IMR-90 (cell line): ENCODE results near the gene FRYL. TPM values are rescaled to one million over a fixed set of nuclear protein-coding genes. Genes with fewer than 3 reads are reported as not detected.

Experiments
- ATAC-seq: fragments of 200-7000 bp; cut with Tn5 transposase; 2 replicates; pipeline ENCODE4 v1.9.1; 2020; ENCODE audit warnings: low read depth, mild to moderate bottlenecking, moderate library complexity
- BruUV-seq: library from RNA; stranded (reverse); fragments of 400-500 nt; replicated peaks from 2 replicates; lab custom pipeline; 2021; lab: Mats Ljungman, UMichigan
- CTCF ChIA-PET: fragments of 300-600 bp; formaldehyde crosslinking; extraction: SDS; loops from one replicate; lab custom pipeline; 2021; ENCODE audit warnings: antibody characterized with exemption; lab: Yijun Ruan, JAX
- POLR2A ChIA-PET: fragments of 300-600 bp; sonication (Branson Sonifier 250); formaldehyde crosslinking; loops from one replicate; lab custom pipeline; 2022; ENCODE audit warnings: antibody characterized with exemption; ENCODE audit not compliant: unreplicated experiment; lab: Charles Lee
- DNase-seq: peaks from one replicate; pipeline ENCODE4 v3.0.0; 2013
- H2AFZ ChIP-seq: replicated peaks from 2 replicates; pipeline ENCODE3; 2013; ENCODE audit warnings: low read length, mild to moderate bottlenecking; ENCODE audit not compliant: poor library complexity
- H2AK5ac ChIP-seq: 2 replicates; pipeline ENCODE4 v1.6.1; 2013; ENCODE audit warnings: low read depth, low read length, inconsistent platforms
- H2AK9ac ChIP-seq: replicated peaks from 2 replicates; pipeline ENCODE3; 2013; ENCODE audit warnings: mild to moderate bottlenecking, low read depth, low read length, moderate library complexity; ENCODE audit not compliant: poor library complexity
- H2BK120ac ChIP-seq: 2 replicates; pipeline ENCODE4 v1.6.1; 2013; ENCODE audit warnings: low read depth, low read length, inconsistent platforms
- H2BK15ac ChIP-seq: 3 replicates; pipeline ENCODE4 v1.6.1; 2013; ENCODE audit warnings: low read depth, low read length, inconsistent platforms
- H2BK20ac ChIP-seq: 2 replicates; pipeline ENCODE4 v1.6.1; 2013; ENCODE audit warnings: low read depth, mild to moderate bottlenecking, inconsistent platforms, low read length, moderate library complexity
- H2BK5ac ChIP-seq: 2 replicates; pipeline ENCODE4 v1.6.1; 2013; ENCODE audit warnings: mild to moderate bottlenecking, low read depth, low read length, inconsistent platforms; ENCODE audit not compliant: poor library complexity, severe bottlenecking
- H3K14ac ChIP-seq: replicated peaks from 2 replicates; pipeline ENCODE4 v1.6.1; 2013; ENCODE audit warnings: low read depth, low read length, inconsistent platforms
- H3K18ac ChIP-seq: 2 replicates; pipeline ENCODE4 v1.6.1; 2013; ENCODE audit warnings: low read depth, low read length, control low read depth
- H3K23ac ChIP-seq: 2 replicates; pipeline ENCODE4 v1.6.1; 2013; ENCODE audit warnings: low read depth, low read length, inconsistent platforms
- H3K27ac ChIP-seq: 2 replicates; pipeline ENCODE4 v1.5.1; 2013; ENCODE audit warnings: mild to moderate bottlenecking, control low read depth, low read length; ENCODE audit not compliant: insufficient read depth
- H3K27me3 ChIP-seq: 2 replicates; pipeline ENCODE4 v1.6.1; 2013; ENCODE audit warnings: low read length; ENCODE audit not compliant: control insufficient read depth, insufficient read depth
- H3K36me3 ChIP-seq: 2 replicates; pipeline ENCODE4 v1.6.1; 2013; ENCODE audit warnings: low read length, mixed read lengths; ENCODE audit not compliant: control insufficient read depth, insufficient read depth
- H3K4ac ChIP-seq: 2 replicates; pipeline ENCODE4 v1.6.1; 2013; ENCODE audit warnings: low read depth, low read length, inconsistent platforms
- H3K4me1 ChIP-seq: 2 replicates; pipeline ENCODE4 v1.6.1; 2013; ENCODE audit warnings: low read length, mixed read lengths; ENCODE audit not compliant: control insufficient read depth, insufficient read depth
- H3K4me2 ChIP-seq: 2 replicates; pipeline ENCODE4 v1.6.1; 2013; ENCODE audit warnings: low read depth, mild to moderate bottlenecking, control low read depth, low read length, moderate library complexity
- H3K4me3 ChIP-seq: 2 replicates; pipeline ENCODE4 v1.5.1; 2013; ENCODE audit warnings: low read depth, mild to moderate bottlenecking, control low read depth, low read length, moderate library complexity; ENCODE audit not compliant: insufficient read depth
- H3K56ac ChIP-seq: 2 replicates; pipeline ENCODE4 v1.6.1; 2013; ENCODE audit warnings: low read length, inconsistent platforms; ENCODE audit not compliant: insufficient read depth; ENCODE audit errors: extremely low read depth
- H3K79me1 ChIP-seq, 2 experiments: 2 replicates each; pipeline ENCODE4 v1.6.1; 2013; ENCODE audit warnings: low read length in 2 of 2, inconsistent platforms in 1 of 2, low read depth in 1 of 2
- H3K9ac ChIP-seq: 2 replicates; pipeline ENCODE4 v1.6.1; 2013; ENCODE audit warnings: low read depth, low read length, control low read depth
- H3K9me1 ChIP-seq: 2 replicates; pipeline ENCODE4 v1.6.1; 2013; ENCODE audit warnings: low read length, inconsistent platforms; ENCODE audit not compliant: insufficient read depth
- H3K9me3 ChIP-seq: 2 replicates; pipeline ENCODE4 v1.6.1; 2013; ENCODE audit warnings: low read length; ENCODE audit not compliant: control insufficient read depth, insufficient read depth
- H4K20me1 ChIP-seq: 2 replicates; pipeline ENCODE4 v1.6.1; 2013; ENCODE audit warnings: low read length, inconsistent platforms; ENCODE audit not compliant: insufficient read depth
- H4K5ac ChIP-seq: 2 replicates; pipeline ENCODE4 v1.6.1; 2013; ENCODE audit warnings: mild to moderate bottlenecking, low read depth, low read length, control low read depth
- H4K8ac ChIP-seq, 2 experiments: 2 replicates each; pipeline ENCODE4 v1.6.1; 2013; ENCODE audit warnings: low read depth in 2 of 2, low read length in 2 of 2, control low read depth in 1 of 2, inconsistent platforms in 1 of 2
- H4K91ac ChIP-seq: 2 replicates; pipeline ENCODE4 v1.6.1; 2013; ENCODE audit warnings: low read depth, low read length, inconsistent platforms; ENCODE audit not compliant: insufficient read depth
- BHLHE40 ChIP-seq: fragments of 150-350 bp; IDR thresholded peaks from 2 replicates; pipeline ENCODE4 v1.6.1; 2016; ENCODE audit warnings: mild to moderate bottlenecking, low read depth, low read length
- CEBPB ChIP-seq: IDR thresholded peaks from 2 replicates; pipeline ENCODE4 v1.6.1; 2012; ENCODE audit warnings: low read depth, low read length, improper control_type of control experiment
- CHD1 ChIP-seq: IDR thresholded peaks from 2 replicates; pipeline ENCODE4 v1.6.1; 2012; ENCODE audit warnings: low read depth, low read length, improper control_type of control experiment
- CTCF ChIP-seq: conservative IDR thresholded peaks from 2 replicates; pipeline ENCODE4 v1.5.1; 2012; ENCODE audit warnings: mild to moderate bottlenecking, low read depth, low read length, improper control_type of control experiment
- ELK1 ChIP-seq: fragments of 150-350 bp; IDR thresholded peaks from 2 replicates; pipeline ENCODE4 v1.6.1; 2016; ENCODE audit warnings: low read depth, mild to moderate bottlenecking, low read length, moderate library complexity, borderline replicate concordance
- FOS ChIP-seq: fragments of 150-350 bp; IDR thresholded peaks from 2 replicates; pipeline ENCODE4 v1.6.1; 2016; ENCODE audit warnings: low read depth, low read length
- MAFK ChIP-seq: IDR thresholded peaks from 2 replicates; pipeline ENCODE4 v1.6.1; 2012; ENCODE audit warnings: low read depth, low read length, improper control_type of control experiment
- MAZ ChIP-seq: IDR thresholded peaks from 2 replicates; pipeline ENCODE4 v1.6.1; 2012; ENCODE audit warnings: low read depth, mild to moderate bottlenecking, low read length, improper control_type of control experiment, moderate library complexity, borderline replicate concordance
- MXI1 ChIP-seq: IDR thresholded peaks from 2 replicates; pipeline ENCODE4 v1.6.1; 2012; ENCODE audit warnings: low read depth, mild to moderate bottlenecking, low read length, moderate library complexity, borderline replicate concordance
- NFE2L2 ChIP-seq: fragments of 150-350 bp; IDR thresholded peaks from 2 replicates; pipeline ENCODE4 v1.6.1; 2016; ENCODE audit warnings: low read depth, mild to moderate bottlenecking, low read length
- POLR2A ChIP-seq: IDR thresholded peaks from 2 replicates; pipeline ENCODE4 v1.6.1; 2012; ENCODE audit warnings: mild to moderate bottlenecking, low read depth, low read length
- RAD21 ChIP-seq: IDR thresholded peaks from 2 replicates; pipeline ENCODE4 v1.6.1; 2012; ENCODE audit warnings: low read length, improper control_type of control experiment
- RCOR1 ChIP-seq: IDR thresholded peaks from 2 replicates; pipeline ENCODE4 v1.6.1; 2012; ENCODE audit warnings: mild to moderate bottlenecking, low read length, improper control_type of control experiment; ENCODE audit not compliant: insufficient replicate concordance
- RFX5 ChIP-seq: IDR thresholded peaks from 2 replicates; pipeline ENCODE4 v1.8.0; 2012; ENCODE audit warnings: low read depth, mild to moderate bottlenecking, low read length, moderate library complexity
- SMC3 ChIP-seq: fragments of 150-350 bp; IDR thresholded peaks from 2 replicates; pipeline ENCODE4 v1.6.1; 2016; ENCODE audit warnings: low read depth, mild to moderate bottlenecking, antibody characterized with exemption, low read length, moderate library complexity
- USF2 ChIP-seq: fragments of 150-350 bp; IDR thresholded peaks from 2 replicates; pipeline ENCODE4 v1.6.1; 2017; ENCODE audit warnings: mild to moderate bottlenecking, antibody characterized with exemption, low read length, low read depth
- WGBS, 2 experiments: methylation state at CpG; one replicate each; pipeline versions ENCODE4 v1.1.5 to v1.1.7; 2013; ENCODE audit warnings: missing lambda C conversion rate in 2 of 2; ENCODE audit not compliant: insufficient read length in 1 of 2; ENCODE audit errors: extremely low coverage in 2 of 2; 5-methylcytosine and 5-hydroxymethylcytosine counted together
- dilution Hi-C: fragments of 300-500 bp; cut with HindIII; formaldehyde crosslinking; loops from one replicate; pipeline ENCODE4 v1.14.3; 2018; ENCODE audit warnings: low sequenced_read_pairs; ENCODE audit not compliant: unreplicated experiment
- in situ Hi-C: fragments of 300-500 bp; cut with MboI; formaldehyde crosslinking; loops from 3 replicates; pipeline ENCODE4 v1.14.3; 2019; ENCODE audit warnings: low sequenced_read_pairs, inconsistent platforms, mixed read lengths
- intact Hi-C: fragments of 100-400 bp; cut with micrococcal nuclease; formaldehyde crosslinking; loops from 2 replicates; pipeline ENCODE4 v1.10.0; 2022
- polyA plus RNA-seq, 3 experiments: library from polyadenylated mRNA; depleted of rRNA; stranded (reverse); fragments of >200 nt; gene quantifications; 2 replicates each; pipeline ENCODE4 v1.2.3, GENCODE V29; 2012; ENCODE audit warnings: low replicate concordance in 1 of 3
- total RNA-seq: library from RNA; depleted of rRNA; stranded (reverse); fragments of >200 nt; gene quantifications from 2 replicates; pipeline ENCODE4 v1.2.3, GENCODE V29; 2012

Gene FRYL
- total and polyA plus RNA-seq, 2 of the 4 experiments (the other 2 are of a cell fraction), result 9.9 to 77.4 TPM

- Histone ChIP-seq H3K27ac (no peak overlapping the region), H2AFZ (no peak overlapping the region), H3K9ac (no peak overlapping the region), H3K14ac (no peak overlapping the region), H3K4me3 (no peak overlapping the region), H4K91ac (no peak overlapping the region), H3K56ac (no peak overlapping the region), H3K79me1 (no peaks in the 10 kb centered on the region), H4K8ac (no peak overlapping the region), H3K4me2 (no peak overlapping the region), H3K9me3 (no peaks in the 10 kb centered on the region), H3K9me1 (0 out of 2 replicates have a peak, but pooled peaks cover 3% of the 10 kb centered on the region), H3K23ac (no peak overlapping the region), H4K5ac (no peak overlapping the region), H2BK120ac (no peak overlapping the region), H3K4me1 (no peaks in the 10 kb centered on the region), H3K18ac (no peak overlapping the region), H2AK9ac (no peak overlapping the region), H2BK5ac (no peak overlapping the region), H3K36me3 (no peaks in the 10 kb centered on the region), H2BK15ac (no peak overlapping the region), H3K4ac (no peak overlapping the region), H2BK20ac (no peak overlapping the region), H3K27me3 (no peaks in the 10 kb centered on the region), H4K20me1 (no peaks in the 10 kb centered on the region), H2AK5ac (no peak overlapping the region)
- in situ Hi-C loops (no loop called here), intact Hi-C loops (no loop called here), dilution Hi-C loops (no loop called here)
- ATAC-seq (no peak), DNase-seq (no peak)
- WGBS, 2 experiments, result no CpG with 5 or more reads among the region's 1 CpG
- TF ChIP-seq POLR2A (no peak), RFX5 (no peak), CTCF (no peak), NFE2L2 (no peak), SMC3 (no peak), RCOR1 (no peak), RAD21 (no peak), ELK1 (no peak), CHD1 (no peak), MAFK (no peak), MXI1 (no peak), USF2 (no peak), CEBPB (no peak), MAZ (no peak), BHLHE40 (no peak), FOS (no peak)
- no TSS peak for BruUV-seq
- CTCF ChIA-PET, result no interaction called here
- POLR2A ChIA-PET, result no interaction called here
Observed at GRCh38 chr4:48787056-48787455, 7.0 kb upstream of the FRYL start.
